NCI-H146 treated with DMSO at 0.1 percent for 48 hours (cell line): ENCODE data around the gene GCC2.
"Not testable (repeated sequence)": the region's sequence is repeated elsewhere in the genome, so short reads cannot be mapped to it uniquely, and the experiment has no call there.

Source experiments
- DNase-seq: peaks from one replicate; lab custom pipeline; 2025; ENCODE audit not compliant: unreplicated experiment; lab: John Stamatoyannopoulos, UW

The GCC2 gene

DNA sequence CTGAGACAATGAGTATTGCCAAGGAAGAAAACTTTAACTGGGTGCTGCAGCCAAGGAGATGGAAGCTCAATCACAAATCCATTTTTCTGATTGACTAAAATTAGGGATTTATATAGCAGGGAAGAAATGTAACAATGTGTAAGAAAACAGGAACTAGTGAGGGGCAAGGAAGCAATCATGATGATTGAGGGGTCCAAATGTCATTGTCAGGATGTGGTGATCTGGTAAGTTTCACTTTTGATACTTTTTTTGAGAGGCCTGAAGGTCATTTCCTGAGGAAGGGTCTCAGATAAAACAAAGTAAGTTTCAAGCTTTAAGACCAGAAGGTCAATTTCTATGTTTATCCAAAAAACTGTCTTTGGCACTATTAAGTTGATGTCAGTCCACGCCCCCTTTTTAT lies 12.0 kb upstream of the GCC2 start:
- DNase-seq = no peak

GRCh38 chr2:108441712-108442111 lies 7.3 kb upstream of the GCC2 start:
- DNase-seq = no peak

DNA sequence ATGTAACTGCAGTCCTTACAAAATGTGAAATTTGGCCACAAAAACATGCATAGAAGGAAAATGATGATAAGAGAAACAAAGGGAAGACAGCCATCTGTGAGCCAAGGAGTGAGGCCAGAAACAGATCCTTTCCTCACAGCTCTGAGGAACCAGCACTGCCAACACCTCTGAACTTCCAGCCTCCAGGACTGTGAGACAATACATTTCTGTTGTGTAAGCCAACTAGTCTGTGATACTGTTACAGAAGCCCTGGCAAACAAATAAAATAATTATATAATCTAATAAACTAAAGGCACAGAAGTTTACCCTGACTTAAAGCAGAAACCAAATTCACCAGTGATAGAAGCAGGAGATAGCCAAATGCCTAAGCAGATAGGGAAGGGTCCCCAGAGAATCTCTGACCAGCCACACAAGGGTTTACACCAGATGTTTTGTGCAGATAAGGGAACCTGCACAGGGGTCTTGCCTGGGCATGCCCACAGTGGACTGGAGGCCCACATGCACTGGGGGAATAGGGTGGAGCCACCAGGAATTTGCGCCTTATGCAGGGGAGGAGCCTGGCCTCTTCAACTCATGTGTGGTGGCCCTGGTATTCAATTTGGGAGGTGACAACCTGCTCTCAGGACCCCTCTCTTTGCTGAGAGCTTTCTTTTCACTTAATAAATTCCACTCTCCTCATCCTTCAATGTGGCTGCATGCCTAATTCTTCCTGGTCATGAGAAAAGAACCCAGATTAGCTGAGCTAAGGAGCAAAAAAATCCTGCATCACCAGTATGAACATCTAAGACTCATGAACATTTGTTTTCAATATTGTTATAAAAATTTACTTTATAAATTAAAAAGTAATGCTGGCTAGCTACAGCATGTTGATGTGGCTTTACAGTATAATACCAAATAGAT lies 3.8 kb upstream of the GCC2 start:
- DNase-seq = no peak

DNA sequence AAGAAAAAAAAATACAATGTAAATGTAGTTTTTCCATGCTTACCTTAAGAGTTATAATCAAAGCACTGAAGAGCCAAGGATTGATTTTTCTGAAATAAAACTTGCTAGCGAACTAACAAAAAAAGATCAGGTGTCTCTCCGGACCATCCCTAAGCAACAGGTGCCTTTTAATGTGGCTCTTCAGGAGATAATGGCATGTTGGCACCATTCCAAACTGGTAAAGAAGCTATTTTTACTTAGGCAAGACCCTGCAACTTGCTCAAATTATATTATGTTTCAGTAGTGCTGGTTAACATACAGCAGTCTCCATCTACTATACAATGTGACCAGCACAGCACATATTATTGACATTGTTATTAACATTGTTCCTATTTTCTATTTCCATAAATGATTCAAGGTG lies 2.3 kb upstream of the GCC2 start:
- DNase-seq = peak; percentile 75

- DNase-seq = peak; percentile 51
These were observed 894 bp upstream of the GCC2 start for GRCh38 chr2:108447947-108448677.

DNA sequence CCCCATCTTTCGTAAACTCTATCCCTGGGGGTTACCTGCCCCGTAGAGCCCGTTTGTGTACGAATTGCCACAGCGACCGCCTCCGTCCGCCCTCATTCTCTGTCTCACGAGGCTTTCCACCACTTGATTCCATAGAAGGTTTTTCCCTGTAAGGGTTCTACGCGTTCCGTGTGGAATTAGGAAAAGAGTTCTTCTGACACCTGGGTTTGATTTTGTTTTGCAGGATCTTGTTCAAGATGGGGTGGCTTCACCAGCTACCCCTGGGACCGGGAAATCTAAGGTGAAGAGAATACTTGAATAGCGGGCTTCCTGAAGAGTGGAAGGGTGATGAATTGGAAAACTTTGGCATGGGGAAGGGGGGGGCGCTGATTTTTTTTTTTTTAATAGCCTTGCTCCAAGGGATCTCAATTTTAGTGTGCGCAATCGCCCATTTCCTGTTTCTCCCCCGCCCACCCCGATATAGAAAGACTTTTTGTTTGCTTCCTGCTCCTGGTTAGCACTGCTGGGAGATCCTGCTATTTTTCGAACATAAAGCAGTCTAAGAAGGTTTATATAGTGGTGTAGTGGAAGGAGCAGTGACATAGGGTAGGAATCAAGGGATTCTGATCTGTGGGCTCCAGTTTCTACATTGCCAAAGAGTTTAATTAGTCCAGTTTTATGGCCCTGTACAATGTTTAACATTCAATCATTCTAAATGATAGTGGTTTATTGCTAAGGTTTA lies 564 bp downstream of the GCC2 start:
- peak; percentile 58 for DNase-seq

DNA sequence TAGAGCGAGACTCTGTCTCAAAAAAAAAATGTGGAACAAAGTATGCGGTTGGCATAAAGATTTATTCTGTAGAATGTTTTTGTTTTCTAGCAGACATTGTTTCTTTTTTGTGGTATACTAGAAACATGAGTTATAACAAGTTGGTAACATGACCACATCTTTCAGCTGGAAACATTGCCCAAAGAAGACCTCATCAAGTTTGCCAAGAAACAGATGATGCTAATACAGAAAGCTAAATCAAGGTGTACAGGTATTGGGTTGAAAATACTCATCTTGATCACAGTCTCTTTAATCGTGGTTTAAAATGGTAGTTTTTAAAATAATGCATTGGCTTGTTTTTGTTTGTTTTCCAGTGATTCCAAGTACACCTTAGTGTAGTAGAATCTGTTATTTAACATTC lies 1.9 kb downstream of the GCC2 start:
- DNase-seq = no peak

DNA sequence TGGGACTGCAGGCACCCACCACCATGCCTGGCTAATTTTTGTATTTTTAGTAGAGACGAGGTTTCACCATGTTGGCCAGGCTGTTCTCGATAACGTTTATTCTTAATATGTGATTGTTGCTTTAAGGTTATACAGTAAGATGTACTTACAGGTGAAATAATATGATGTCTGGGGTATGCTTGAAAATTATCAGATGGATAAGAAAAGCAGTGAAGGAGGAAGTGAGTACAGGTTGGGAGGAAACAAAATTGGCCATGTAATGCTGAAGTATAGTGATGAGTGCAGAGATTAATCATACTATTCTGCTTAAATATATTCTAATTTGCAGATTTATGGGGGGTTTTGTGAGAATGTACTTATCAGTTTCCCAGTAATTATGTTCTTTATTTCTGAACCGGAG lies 3.0 kb downstream of the GCC2 start:
- DNase-seq = no peak

DNA sequence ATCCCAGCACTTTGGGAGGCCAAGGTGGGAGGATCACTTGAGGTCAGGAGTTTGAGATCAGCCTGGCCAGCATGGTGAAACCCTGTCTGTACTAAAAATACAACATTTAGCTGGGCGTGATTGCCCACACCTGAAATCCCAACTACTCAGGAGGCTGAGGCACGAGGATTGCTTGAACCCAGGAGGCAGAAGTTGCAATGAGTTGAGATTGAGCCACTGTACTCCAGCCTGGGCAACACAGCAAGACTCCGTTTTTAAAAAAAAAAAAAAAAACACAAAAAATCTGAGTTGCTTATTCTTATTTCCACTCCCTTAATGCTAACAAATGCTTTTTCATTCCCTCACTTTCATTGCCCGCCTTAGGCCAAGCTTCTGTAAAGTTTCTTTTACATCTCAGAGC lies 4.5 kb downstream of the GCC2 start:
- not testable (repeated sequence) for DNase-seq

DNA sequence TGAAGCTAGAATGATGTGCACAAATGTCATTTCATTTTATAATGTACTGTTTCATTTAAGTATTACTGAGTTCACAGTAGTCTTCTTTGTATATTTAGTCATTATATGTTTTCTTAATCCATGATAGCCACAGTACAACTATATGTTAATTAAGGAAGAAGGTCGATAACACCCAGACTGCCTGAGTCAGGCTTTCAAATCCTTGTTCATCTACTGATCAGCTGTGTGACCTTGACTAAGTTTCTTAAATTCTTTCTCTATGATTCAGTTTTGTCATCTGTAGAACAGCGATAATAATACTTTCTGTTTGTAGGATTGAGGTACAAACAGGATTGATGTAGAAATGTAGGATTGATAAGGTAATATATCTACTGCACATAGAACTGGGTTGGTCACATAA lies 5.4 kb downstream of the GCC2 start:
- DNase-seq = no peak

DNA sequence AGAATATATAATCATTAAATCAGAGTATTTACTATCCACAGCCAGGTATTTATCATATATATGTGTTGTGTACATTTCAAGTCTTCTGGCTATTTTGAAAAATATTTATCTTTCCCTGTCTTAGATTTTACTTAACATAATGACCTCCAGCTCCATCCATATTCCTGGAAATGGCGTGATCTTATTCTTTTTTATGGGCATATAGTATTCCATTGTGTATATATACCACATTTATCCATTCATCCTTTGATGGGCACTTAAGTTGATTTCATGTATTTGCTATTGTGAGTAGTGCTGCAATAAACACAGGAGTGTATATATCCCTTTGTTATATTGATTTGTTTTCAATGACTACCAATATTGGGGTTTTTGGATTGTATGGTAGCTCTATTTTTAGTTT lies 6.6 kb downstream of the GCC2 start:
- no peak for DNase-seq

DNA sequence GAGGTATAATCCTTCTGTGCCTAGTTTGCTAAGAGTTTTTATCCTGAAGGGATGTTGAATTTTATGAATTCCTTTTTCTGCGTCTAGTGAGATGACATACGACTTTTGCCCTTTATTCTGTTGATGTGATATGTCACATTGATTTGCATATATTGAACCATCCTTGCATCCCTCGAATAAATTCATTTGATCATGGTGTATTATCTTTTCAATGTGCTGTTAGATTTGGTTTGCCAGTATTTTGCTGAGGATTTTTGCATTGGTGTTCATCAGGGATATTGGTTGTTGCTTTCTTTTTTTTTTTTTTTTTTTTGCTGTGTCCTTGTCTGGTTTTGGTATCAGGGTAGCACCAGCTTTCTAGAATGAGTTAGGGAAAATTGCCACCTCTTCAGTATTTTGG lies 9.1 kb downstream of the GCC2 start:
- DNase-seq = no peak

GRCh38 chr2:108459441-108459840 lies 10.4 kb downstream of the GCC2 start:
- DNase-seq = no peak

DNA sequence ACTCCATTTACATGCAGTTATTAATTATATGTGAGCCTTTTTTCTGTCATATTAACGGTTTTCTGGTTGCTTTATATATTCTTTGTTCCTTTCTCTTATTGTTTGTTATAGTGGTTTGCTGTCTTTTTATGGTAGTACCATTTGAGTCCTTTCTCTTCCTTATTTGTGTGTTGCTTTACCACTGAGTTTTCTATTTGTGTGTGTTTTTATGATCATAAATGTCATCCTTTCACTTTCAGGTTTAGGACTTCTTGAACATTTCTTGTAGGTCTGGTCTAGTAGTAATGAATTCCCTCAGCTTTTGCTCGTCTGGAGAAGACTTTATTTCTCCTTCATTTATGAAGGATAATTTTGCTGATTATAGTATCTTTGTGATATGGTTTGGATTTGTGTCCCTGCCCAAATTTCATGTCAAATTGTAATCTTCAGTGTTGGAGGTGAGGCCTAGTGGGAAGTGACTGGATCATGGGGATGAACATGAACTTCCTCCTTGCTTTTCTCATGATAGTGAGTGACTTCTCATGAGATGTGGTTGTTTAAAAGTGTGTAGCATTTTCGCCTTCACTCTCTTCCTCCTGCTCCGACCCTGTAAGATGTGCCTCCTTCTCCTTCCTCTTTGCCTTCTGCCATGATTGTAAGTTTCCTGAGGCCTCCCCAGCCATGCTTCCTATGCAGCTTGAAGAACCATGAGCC lies 11.5 kb downstream of the GCC2 start:
- DNase-seq = no peak

- DNase-seq = no peak
These were observed 28.1 kb downstream of the GCC2 start for GRCh38 chr2:108477099-108477498.

DNA sequence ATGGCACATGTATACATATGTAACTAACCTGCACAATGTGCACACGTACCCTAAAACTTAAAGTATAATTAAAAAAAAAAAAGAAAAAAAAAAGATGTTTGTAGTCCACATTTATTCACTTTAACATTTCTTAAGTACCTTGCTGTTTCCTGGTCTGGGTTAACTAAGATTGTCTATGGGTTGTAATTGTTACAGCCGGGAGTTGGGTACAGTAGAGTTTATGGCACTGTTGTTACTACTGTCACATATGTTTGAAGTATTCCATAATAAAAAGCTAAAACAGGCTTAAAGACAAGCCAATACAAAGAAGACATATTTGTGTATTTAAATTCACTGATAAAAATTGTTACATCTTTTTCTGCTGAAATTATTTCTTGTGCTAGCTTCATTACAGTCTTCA lies 36.2 kb downstream of the GCC2 start:
- DNase-seq = no peak

DNA sequence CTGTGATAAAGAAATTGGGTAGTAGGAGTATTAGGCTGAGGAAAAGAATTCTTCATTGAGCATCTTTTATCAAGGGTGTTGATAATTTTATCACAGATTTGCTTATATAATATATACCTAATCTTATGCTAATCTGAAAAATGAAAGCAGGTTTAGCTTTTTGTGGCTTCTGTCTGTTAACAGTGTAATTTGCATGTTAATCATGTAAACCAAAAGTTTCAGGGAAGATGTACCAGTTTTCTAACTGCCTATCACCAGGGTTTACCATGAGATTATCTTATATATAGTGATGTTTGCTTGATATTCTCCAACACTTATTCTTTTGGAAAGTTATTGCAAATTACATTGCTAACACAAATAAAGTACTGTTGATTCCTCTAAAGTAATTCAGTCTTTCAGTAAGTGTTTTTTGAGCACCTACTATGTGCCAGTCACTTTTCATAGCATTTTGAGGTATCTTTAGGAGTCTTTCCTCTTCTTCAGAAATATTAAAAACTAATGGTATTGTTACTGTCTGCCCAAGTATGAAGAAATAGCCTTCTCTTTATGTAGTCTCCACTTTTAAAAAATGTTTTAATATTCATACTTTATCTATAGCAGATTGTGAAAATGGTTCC lies 41.6 kb downstream of the GCC2 start:
- no peak for DNase-seq

- no peak for DNase-seq
These were observed 42.8 kb downstream of the GCC2 start for GRCh38 chr2:108491848-108492247.

GRCh38 chr2:108492364-108492763 lies 43.4 kb downstream of the GCC2 start:
- DNase-seq = no peak

DNA sequence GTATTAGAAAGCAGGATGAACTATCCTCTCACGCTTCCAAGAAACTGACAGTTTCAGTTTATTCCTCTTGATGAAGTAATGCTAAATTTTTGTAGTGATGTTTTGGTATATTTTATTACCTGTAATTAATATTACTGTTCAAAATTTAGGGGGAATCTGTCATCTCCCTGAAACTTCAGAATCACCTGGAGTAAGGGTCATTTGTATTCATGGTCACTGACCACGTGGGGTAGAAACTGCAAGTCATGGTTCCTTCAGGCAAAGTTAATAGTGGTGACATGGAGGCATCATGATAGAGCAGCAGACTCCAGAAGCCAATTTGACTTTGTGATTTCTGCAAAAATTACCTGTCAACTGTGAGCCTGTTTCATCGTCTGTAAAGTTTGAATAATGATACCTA lies 47.2 kb downstream of the GCC2 start:
- not testable (repeated sequence) for DNase-seq

DNA sequence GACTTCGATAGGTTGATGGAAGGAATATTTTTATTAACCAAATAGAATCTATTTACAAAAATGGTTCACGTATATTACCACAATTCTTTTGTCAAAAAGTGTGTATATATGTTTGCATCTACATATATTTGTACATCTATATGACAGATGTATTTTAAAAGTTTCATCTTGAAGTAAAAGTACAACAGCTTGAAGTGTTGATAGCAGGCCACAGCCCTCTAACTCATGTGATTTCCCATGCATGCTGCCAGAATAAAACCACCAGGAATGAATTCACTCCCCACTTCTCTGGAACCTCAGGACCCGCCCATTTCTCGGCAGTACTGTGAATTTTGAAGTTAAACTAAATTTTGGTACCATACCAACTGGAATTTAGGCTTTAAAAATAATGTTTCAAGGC lies 58.6 kb downstream of the GCC2 start:
- DNase-seq = not testable (repeated sequence)
